Measurements from ENCODE around the gene PARK7. TPM values are rescaled to one million over a fixed set of nuclear protein-coding genes. Genes with fewer than 3 reads are reported as not detected.

Gene PARK7
- total RNA-seq, 1 donor from 2014 or later, result 187 TPM

GRCh38 chr1:8018492-8019228 lies 57.1 kb downstream of the PARK7 start:
- H3K9me3 Mint-ChIP-seq, result no peaks in the 10 kb centered on the region
- peaks cover 91% of the 10 kb centered on the region for H3K4me1 Mint-ChIP-seq
- H3K4me3 Mint-ChIP-seq, result peak overlapping the region; percentile 24
- peak overlapping the region; percentile 88 for H3K27ac Mint-ChIP-seq
- no peaks in the 10 kb centered on the region for H3K27me3 Mint-ChIP-seq (ENCODE audit: low read depth)
- peaks cover 9% of the 10 kb centered on the region for H3K36me3 Mint-ChIP-seq
- no peak for DNase-seq (ENCODE audit: low spot score in 2 of 2, unreplicated experiment in 2 of 2)
- TF ChIP-seq CTCF (IDR thresholded peaks at IDR 0.05; ENCODE audit: unreplicated experiment), result no peak

- DNase-seq (ENCODE audit: low spot score in 2 of 2, unreplicated experiment in 2 of 2), result no peak
- no peak for TF ChIP-seq CTCF (IDR thresholded peaks at IDR 0.05; ENCODE audit: unreplicated experiment)
- Mint-ChIP-seq H3K9me3 (no peaks in the 10 kb centered on the region), H3K4me1 (peaks cover 93% of the 10 kb centered on the region), H3K27ac (peak overlapping the region; percentile 88), H3K27me3 (ENCODE audit: low read depth) (no peaks in the 10 kb centered on the region), H3K4me3 (peak overlapping the region; percentile 5), H3K36me3 (peaks cover 4% of the 10 kb centered on the region)
Observed at GRCh38 chr1:8019229-8019620, 57.7 kb downstream of the PARK7 start.

- Mint-ChIP-seq H3K4me3 (peak overlapping the region; percentile 10), H3K4me1 (peaks cover 89% of the 10 kb centered on the region), H3K27me3 (ENCODE audit: low read depth) (no peaks in the 10 kb centered on the region), H3K27ac (peak overlapping the region; percentile 88), H3K9me3 (no peaks in the 10 kb centered on the region), H3K36me3 (no peaks in the 10 kb centered on the region)
- TF ChIP-seq CTCF (IDR thresholded peaks at IDR 0.05; ENCODE audit: unreplicated experiment), result no peak
- DNase-seq (ENCODE audit: low spot score in 2 of 2, unreplicated experiment in 2 of 2), result no peak
Observed at GRCh38 chr1:8020032-8020431, 58.5 kb downstream of the PARK7 start.

GRCh38 chr1:8021676-8022266 lies 60.3 kb downstream of the PARK7 start:
- no peak for DNase-seq (ENCODE audit: low spot score in 2 of 2, unreplicated experiment in 2 of 2)
- Mint-ChIP-seq H3K9me3 (no peaks in the 10 kb centered on the region), H3K36me3 (no peaks in the 10 kb centered on the region), H3K27me3 (ENCODE audit: low read depth) (no peaks in the 10 kb centered on the region), H3K4me3 (peak overlapping the region; percentile 88), H3K4me1 (peaks cover 75% of the 10 kb centered on the region), H3K27ac (peak overlapping the region; percentile 94)
- TF ChIP-seq CTCF (IDR thresholded peaks at IDR 0.05; ENCODE audit: unreplicated experiment), result no peak

- Mint-ChIP-seq H3K4me1 (peaks cover 76% of the 10 kb centered on the region), H3K4me3 (peak overlapping the region; percentile 88), H3K36me3 (no peaks in the 10 kb centered on the region), H3K27ac (peak overlapping the region; percentile 94), H3K27me3 (ENCODE audit: low read depth) (no peaks in the 10 kb centered on the region), H3K9me3 (no peaks in the 10 kb centered on the region)
- no peak for TF ChIP-seq CTCF (IDR thresholded peaks at IDR 0.05; ENCODE audit: unreplicated experiment)
- no peak for DNase-seq (ENCODE audit: low spot score in 2 of 2, unreplicated experiment in 2 of 2)
Observed at GRCh38 chr1:8022395-8023286, 61.1 kb downstream of the PARK7 start.

Measured in mesothelial cell of epicardium (in vitro differentiated cells).